ENCODE measurements around the gene ARHGDIG. TPM values are rescaled to one million over a fixed set of nuclear protein-coding genes. Genes with fewer than 3 reads are reported as not detected.

ARHGDIG gene
- total RNA-seq, 4 donors from 2014 or later, result 2.3 to 12.2 (median 5.9) TPM; not detected in 1

DNA sequence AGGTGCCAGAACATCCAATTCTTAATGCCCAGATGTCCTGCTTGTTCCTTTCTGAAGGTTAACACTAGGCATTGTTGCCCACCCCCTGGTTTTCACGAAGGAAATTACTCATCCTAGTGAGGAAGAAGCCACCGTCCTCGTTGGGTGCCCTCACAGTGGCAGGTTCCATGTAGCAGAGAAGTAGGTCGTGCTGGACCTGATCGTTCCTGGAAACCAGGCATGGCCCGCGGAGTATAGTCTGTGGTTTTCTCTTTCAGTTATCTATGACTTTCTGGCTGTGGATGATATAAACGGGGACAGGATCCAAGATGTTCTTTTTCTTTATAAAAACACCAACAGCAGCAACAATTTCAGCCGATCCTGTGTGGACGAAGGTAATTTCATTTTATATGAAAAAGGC, 21.2 kb upstream of the ARHGDIG start:
- ATAC-seq (ENCODE audit: low FRiP score), result no peak
- DNase-seq (ENCODE audit: low spot score), result no peak
- TF ChIP-seq, protein P1, sequence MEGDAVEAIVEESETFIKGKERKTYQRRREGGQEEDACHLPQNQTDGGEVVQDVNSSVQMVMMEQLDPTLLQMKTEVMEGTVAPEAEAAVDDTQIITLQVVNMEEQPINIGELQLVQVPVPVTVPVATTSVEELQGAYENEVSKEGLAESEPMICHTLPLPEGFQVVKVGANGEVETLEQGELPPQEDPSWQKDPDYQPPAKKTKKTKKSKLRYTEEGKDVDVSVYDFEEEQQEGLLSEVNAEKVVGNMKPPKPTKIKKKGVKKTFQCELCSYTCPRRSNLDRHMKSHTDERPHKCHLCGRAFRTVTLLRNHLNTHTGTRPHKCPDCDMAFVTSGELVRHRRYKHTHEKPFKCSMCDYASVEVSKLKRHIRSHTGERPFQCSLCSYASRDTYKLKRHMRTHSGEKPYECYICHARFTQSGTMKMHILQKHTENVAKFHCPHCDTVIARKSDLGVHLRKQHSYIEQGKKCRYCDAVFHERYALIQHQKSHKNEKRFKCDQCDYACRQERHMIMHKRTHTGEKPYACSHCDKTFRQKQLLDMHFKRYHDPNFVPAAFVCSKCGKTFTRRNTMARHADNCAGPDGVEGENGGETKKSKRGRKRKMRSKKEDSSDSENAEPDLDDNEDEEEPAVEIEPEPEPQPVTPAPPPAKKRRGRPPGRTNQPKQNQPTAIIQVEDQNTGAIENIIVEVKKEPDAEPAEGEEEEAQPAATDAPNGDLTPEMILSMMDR (IDR thresholded peaks at IDR 0.05), result no peak

GRCh38 chr16:259814-260253, 20.6 kb upstream of the ARHGDIG start:
- TF ChIP-seq, protein P1 (IDR thresholded peaks at IDR 0.05), result no peak
- DNase-seq (ENCODE audit: low spot score) (no peak), ATAC-seq (ENCODE audit: low FRiP score) (no peak)

- DNase-seq (ENCODE audit: low spot score) (no peak), ATAC-seq (ENCODE audit: low FRiP score) (no peak)
- TF ChIP-seq, protein P1 (IDR thresholded peaks at IDR 0.05), result no peak
Observed at GRCh38 chr16:260326-260725, 20.1 kb upstream of the ARHGDIG start.

DNA sequence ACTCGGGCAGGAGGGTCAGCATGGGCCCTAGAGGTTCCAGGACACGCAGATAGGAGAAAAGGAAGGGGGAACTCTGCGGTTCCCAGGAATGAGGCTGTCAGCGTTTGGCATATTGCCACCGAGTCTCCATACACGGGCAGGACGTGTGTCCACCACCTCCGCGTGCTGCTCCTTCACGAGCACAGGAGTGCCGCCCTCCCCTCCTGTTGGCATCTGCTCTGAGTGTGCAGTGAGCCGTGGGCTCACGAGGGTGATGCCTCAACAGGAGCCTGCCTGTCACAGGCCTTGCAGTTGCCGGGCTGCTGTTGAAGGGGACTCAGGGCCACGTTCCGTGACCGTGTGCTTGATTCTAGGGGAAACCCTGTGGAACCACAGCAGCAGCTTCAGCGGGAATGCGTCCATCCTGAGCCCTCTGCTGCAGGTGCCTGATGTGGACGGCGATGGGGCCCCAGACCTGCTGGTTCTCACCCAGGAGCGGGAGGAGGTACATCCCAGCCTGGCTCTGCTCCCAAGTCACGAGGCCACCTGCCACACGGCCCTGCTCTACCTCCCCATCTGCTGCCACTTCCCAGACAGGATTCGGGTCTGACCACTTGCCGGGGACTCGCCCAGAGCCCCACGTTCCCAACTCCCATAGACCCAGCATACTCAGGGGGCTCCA, 19.2 kb upstream of the ARHGDIG start:
- ATAC-seq (ENCODE audit: low FRiP score) (no peak), DNase-seq (ENCODE audit: low spot score) (no peak)
- TF ChIP-seq, protein P1 (IDR thresholded peaks at IDR 0.05), result no peak

DNA sequence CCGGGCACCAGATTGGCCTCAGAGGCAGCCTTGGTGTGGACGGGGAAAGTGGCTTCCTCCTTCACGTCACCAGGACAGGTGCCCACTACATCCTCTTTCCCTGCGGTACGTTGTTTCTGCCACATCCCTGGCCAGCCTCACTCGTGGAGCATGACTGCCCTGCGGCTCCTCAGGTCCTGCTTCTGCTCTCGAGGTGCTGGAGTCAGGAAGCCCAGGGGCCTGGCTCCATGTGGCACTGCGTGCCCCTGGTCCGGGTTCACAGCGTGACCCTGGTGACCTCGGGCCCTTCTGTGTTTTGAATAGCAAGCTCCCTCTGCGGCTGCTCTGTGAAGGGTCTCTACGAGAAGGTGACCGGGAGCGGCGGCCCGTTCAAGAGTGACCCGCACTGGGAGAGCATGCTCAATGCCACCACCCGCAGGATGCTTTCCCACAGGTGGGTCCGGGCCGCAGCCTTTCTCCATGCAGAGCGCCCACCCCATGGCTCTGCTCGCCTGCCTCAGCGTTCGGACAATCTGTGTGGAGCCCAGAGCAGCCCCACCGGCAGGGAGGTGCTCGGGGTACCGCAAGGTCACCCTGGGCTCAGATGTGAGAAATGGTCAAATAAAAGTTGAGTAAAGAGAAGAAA, 18.2 kb upstream of the ARHGDIG start:
- TF ChIP-seq, protein P1 (IDR thresholded peaks at IDR 0.05), result no peak
- DNase-seq (ENCODE audit: low spot score) (no peak), ATAC-seq (ENCODE audit: low FRiP score) (no peak)

DNA sequence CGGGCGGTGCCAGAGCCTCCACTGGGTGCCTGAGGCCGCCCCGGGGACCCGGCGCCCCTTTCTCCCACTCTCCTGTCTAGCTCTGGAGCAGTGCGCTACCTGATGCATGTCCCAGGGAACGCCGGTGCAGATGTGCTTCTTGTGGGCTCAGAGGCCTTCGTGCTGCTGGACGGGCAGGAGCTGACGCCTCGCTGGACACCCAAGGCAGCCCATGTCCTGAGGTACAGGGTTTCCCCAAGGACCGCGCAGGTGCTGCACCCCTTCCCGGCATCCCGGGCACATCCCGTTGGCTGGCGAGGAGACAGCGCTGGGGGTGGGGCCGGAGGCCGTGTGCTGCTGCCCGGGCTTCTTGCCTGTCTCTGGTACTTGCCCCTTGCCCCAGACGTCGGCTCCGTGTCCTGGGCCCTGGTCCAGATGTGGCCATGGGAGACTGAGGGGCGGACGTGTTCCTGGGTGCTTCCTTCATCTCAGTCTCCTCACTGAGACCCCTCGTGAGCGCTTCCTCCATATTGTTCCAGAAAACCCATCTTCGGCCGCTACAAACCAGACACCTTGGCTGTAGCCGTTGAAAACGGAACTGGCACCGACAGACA, 17.1 kb upstream of the ARHGDIG start:
- TF ChIP-seq, protein P1 (IDR thresholded peaks at IDR 0.05), result no peak
- no peak for DNase-seq (ENCODE audit: low spot score)
- no peak for ATAC-seq (ENCODE audit: low FRiP score)

All from omental fat pad (tissue), 4 donors.